Astrocyte (in vitro differentiated cells and primary cell): Measurements from ENCODE around the gene P3H2. TPM values are rescaled to one million over a fixed set of nuclear protein-coding genes. Genes with fewer than 3 reads are reported as not detected.

Experiments used
- DNase-seq: peaks from one replicate; pipeline ENCODE4 v3.0.0-alpha.2; 2010; ENCODE audit warnings: low read depth
- FAIRE-seq: peaks from 2 replicates; lab custom pipeline; 2011; peaks lifted over from hg19 to GRCh38; lab: Jason Lieb, UNC
- H2AFZ ChIP-seq: 2 replicates; pipeline ENCODE4 v1.6.0; 2012; ENCODE audit warnings: low read depth, low read length, inconsistent platforms
- H3K27ac ChIP-seq: 2 replicates; pipeline ENCODE4 v1.5.1; 2011; ENCODE audit warnings: low read depth, low read length, inconsistent platforms
- H3K27me3 ChIP-seq: 2 replicates; pipeline ENCODE4 v1.6.0; 2011; ENCODE audit warnings: low read length, inconsistent platforms; ENCODE audit not compliant: insufficient read depth
- H3K36me3 ChIP-seq: 2 replicates; pipeline ENCODE4 v1.5.1; 2011; ENCODE audit warnings: low read length, inconsistent platforms; ENCODE audit not compliant: insufficient read depth
- H3K4me1 ChIP-seq: 2 replicates; pipeline ENCODE4 v1.5.1; 2011; ENCODE audit warnings: low read length, inconsistent platforms; ENCODE audit not compliant: insufficient read depth
- H3K4me2 ChIP-seq: 2 replicates; pipeline ENCODE4 v1.6.0; 2012; ENCODE audit warnings: low read length, inconsistent platforms
- H3K4me3 ChIP-seq: 2 replicates; pipeline ENCODE4 v1.5.1; 2011; ENCODE audit warnings: low read depth, mild to moderate bottlenecking, low read length, inconsistent platforms; ENCODE audit not compliant: insufficient read depth
- H3K79me2 ChIP-seq: 2 replicates; pipeline ENCODE4 v1.6.0; 2012; ENCODE audit warnings: mild to moderate bottlenecking, low read length, inconsistent platforms; ENCODE audit not compliant: insufficient read depth
- H3K9ac ChIP-seq: 2 replicates; pipeline ENCODE4 v1.6.0; 2012; ENCODE audit warnings: mild to moderate bottlenecking, low read length, inconsistent platforms
- H3K9me3 ChIP-seq: 2 replicates; pipeline ENCODE4 v1.5.1; 2012; ENCODE audit warnings: low read depth, mild to moderate bottlenecking, low read length, inconsistent platforms; ENCODE audit not compliant: insufficient read depth
- H4K20me1 ChIP-seq: 2 replicates; pipeline ENCODE4 v1.6.0; 2012; ENCODE audit warnings: low read length, inconsistent platforms; ENCODE audit not compliant: insufficient read depth
- H3K27ac Mint-ChIP-seq: one replicate; pipeline ENCODE4 v1.8.0; 2021; ENCODE audit warnings: mild to moderate bottlenecking, mixed read lengths; ENCODE audit not compliant: unreplicated experiment
- H3K27me3 Mint-ChIP-seq: one replicate; pipeline ENCODE4 v1.8.0; 2021; ENCODE audit warnings: low read depth, mixed read lengths; ENCODE audit not compliant: unreplicated experiment
- H3K36me3 Mint-ChIP-seq: one replicate; pipeline ENCODE4 v1.8.0; 2021; ENCODE audit warnings: low read depth, mixed read lengths; ENCODE audit not compliant: unreplicated experiment
- H3K4me1 Mint-ChIP-seq: one replicate; pipeline ENCODE4 v1.8.0; 2021; ENCODE audit warnings: low read depth, mixed read lengths; ENCODE audit not compliant: unreplicated experiment
- H3K4me3 Mint-ChIP-seq: one replicate; pipeline ENCODE4 v1.8.0; 2021; ENCODE audit warnings: mild to moderate bottlenecking, moderate library complexity, mixed read lengths; ENCODE audit not compliant: unreplicated experiment
- H3K9me3 Mint-ChIP-seq: one replicate; pipeline ENCODE4 v1.8.0; 2021; ENCODE audit warnings: mild to moderate bottlenecking, mixed read lengths; ENCODE audit not compliant: unreplicated experiment
- CTCF ChIP-seq: IDR thresholded peaks from 2 replicates; pipeline ENCODE4 v1.5.1; 2011; ENCODE audit warnings: low read depth, mild to moderate bottlenecking, inconsistent platforms, low read length, moderate library complexity; ENCODE audit not compliant: insufficient read depth
- EZH2 ChIP-seq: IDR thresholded peaks from 2 replicates; pipeline ENCODE4 v1.6.1; 2012; ENCODE audit warnings: mild to moderate bottlenecking, low read length, inconsistent platforms; ENCODE audit not compliant: insufficient read depth
- total RNA-seq: library from RNA; stranded (reverse); gene quantifications from 2 replicates; pipeline ENCODE4 v1.2.1, GENCODE V29; 2021

Gene P3H2
- total RNA-seq, 1 donor from 2014 or later, result 57.7 TPM

- no peaks in the 10 kb centered on the region for H3K9me3 ChIP-seq
- Mint-ChIP-seq H3K36me3 (no peaks in the 10 kb centered on the region), H3K4me3 (no peak overlapping the region), H3K4me1 (peaks cover 42% of the 10 kb centered on the region), H3K9me3 (peaks cover 3% of the 10 kb centered on the region), H3K27me3 (no peaks in the 10 kb centered on the region), H3K27ac (peak overlapping the region; percentile 100)
- H3K27me3 ChIP-seq, result no peaks in the 10 kb centered on the region
- H3K9ac ChIP-seq, result peak overlapping the region; percentile 42
- peak overlapping the region; percentile 52 for H3K4me2 ChIP-seq
- no peaks in the 10 kb centered on the region for H3K36me3 ChIP-seq
- H2AFZ ChIP-seq, result no peak overlapping the region
- no peak overlapping the region for H3K4me3 ChIP-seq
- peaks cover 39% of the 10 kb centered on the region for H3K4me1 ChIP-seq
- FAIRE-seq (peak; percentile 91), DNase-seq (peak; percentile 100)
- no peaks in the 10 kb centered on the region for H3K79me2 ChIP-seq
- TF ChIP-seq CTCF, result no peak
- no peak for TF ChIP-seq EZH2
- H4K20me1 ChIP-seq, result no peaks in the 10 kb centered on the region
- H3K27ac ChIP-seq, result peak overlapping the region; percentile 82
Observed at GRCh38 chr3:189937302-189938127, 183.2 kb downstream of the P3H2 start.

- Histone ChIP-seq H3K4me1 (peaks cover 28% of the 10 kb centered on the region), H3K4me3 (no peak overlapping the region), H4K20me1 (no peaks in the 10 kb centered on the region), H3K27me3 (no peaks in the 10 kb centered on the region), H3K27ac (peak overlapping the region; percentile 82), H3K36me3 (no peaks in the 10 kb centered on the region), H3K9ac (peak overlapping the region; percentile 42), H2AFZ (no peak overlapping the region), H3K4me2 (no peak overlapping the region), H3K79me2 (no peaks in the 10 kb centered on the region), H3K9me3 (no peaks in the 10 kb centered on the region)
- Mint-ChIP-seq H3K27ac (peak overlapping the region; percentile 100), H3K27me3 (no peaks in the 10 kb centered on the region), H3K4me1 (peaks cover 36% of the 10 kb centered on the region), H3K9me3 (peaks cover 7% of the 10 kb centered on the region), H3K4me3 (no peak overlapping the region), H3K36me3 (no peaks in the 10 kb centered on the region)
- DNase-seq, result no peak
- TF ChIP-seq CTCF (no peak), EZH2 (no peak)
- no peak for FAIRE-seq
Observed at GRCh38 chr3:189936201-189936945, 184.3 kb downstream of the P3H2 start.
